ENCODE data around the gene KRTAP5-10.

Gene KRTAP5-10

GRCh38 chr11:71542879-71543777 lies 22.2 kb upstream of the KRTAP5-10 start:
- Histone ChIP-seq H3K4me3 (ENCODE audit: low read depth, low read length) (no peak overlapping the region), H3K4me1 (ENCODE audit: control insufficient read depth, insufficient read depth, low read length) (no peaks in the 10 kb centered on the region), H3K36me3 (ENCODE audit: control insufficient read depth in 2 of 2, insufficient read depth in 1 of 2, low read length in 2 of 2) (no peaks in the 10 kb centered on the region), H3K27ac (ENCODE audit: extremely low read depth, low read depth, low read length) (no peak overlapping the region), H3K9me3 (ENCODE audit: control insufficient read depth, insufficient read depth, low read depth, low read length) (no peaks in the 10 kb centered on the region)
- CTCF ChIA-PET, result no interaction called here
- no peak for TF ChIP-seq ZNF514 (tag by site-specific recombination; IDR thresholded peaks at IDR 0.05)
- POLR2A ChIA-PET, result no interaction called here

DNA sequence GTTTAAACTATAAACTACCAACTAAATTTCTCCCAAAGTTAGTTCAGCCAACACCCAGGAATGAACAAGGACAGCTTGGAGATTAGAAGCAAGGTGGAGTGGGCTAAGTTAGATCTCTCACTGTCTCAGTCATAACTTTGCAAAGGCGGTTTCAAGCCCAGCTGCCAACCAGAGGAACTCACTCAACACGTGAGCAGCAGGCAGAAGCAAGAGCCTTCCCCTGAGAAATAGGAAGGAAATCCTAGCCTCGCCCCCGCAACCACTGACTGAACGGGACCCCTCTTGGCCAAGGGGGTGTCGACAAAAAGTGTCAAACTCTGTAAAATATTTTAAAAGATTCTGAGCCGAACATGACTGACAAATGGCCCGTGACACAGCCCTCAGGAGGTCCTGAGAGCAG lies 21.5 kb upstream of the KRTAP5-10 start:
- no peak overlapping the region for H3K27ac ChIP-seq (ENCODE audit: extremely low read depth, low read depth, low read length)
- H3K9me3 ChIP-seq (ENCODE audit: control insufficient read depth, insufficient read depth, low read depth, low read length), result no peaks in the 10 kb centered on the region
- POLR2A ChIA-PET, result no interaction called here
- no peaks in the 10 kb centered on the region for H3K36me3 ChIP-seq (ENCODE audit: control insufficient read depth in 2 of 2, insufficient read depth in 1 of 2, low read length in 2 of 2)
- no peak overlapping the region for H3K4me3 ChIP-seq (ENCODE audit: low read depth, low read length)
- CTCF ChIA-PET, result no interaction called here
- TF ChIP-seq ZNF121 (tag by site-specific recombination; IDR thresholded peaks at IDR 0.05) (no peak), OVOL3 (tag by site-specific recombination; IDR thresholded peaks at IDR 0.05) (no peak), PRDM4 (tag by site-specific recombination; IDR thresholded peaks at IDR 0.05) (no peak), TRIM28 (IDR thresholded peaks at IDR 0.05; ENCODE audit: borderline replicate concordance, low read length) (no peak), PRDM1 (tag by site-specific recombination; IDR thresholded peaks at IDR 0.05) (no peak), ZNF837 (tag by site-specific recombination; IDR thresholded peaks at IDR 0.05) (no peak), ZNF239 (tag by site-specific recombination; IDR thresholded peaks at IDR 0.05) (no peak), KLF9 (tag by site-specific recombination; IDR thresholded peaks at IDR 0.05; ENCODE audit: low read depth) (no peak), ZNF391 (tag by site-specific recombination; IDR thresholded peaks at IDR 0.05; ENCODE audit: borderline replicate concordance, low read depth) (no peak)
- H3K4me1 ChIP-seq (ENCODE audit: control insufficient read depth, insufficient read depth, low read length), result no peaks in the 10 kb centered on the region

GRCh38 chr11:71544525-71545214 lies 20.7 kb upstream of the KRTAP5-10 start:
- POLR2A ChIA-PET, result no interaction called here
- Histone ChIP-seq H3K4me3 (ENCODE audit: low read depth, low read length) (no peak overlapping the region), H3K36me3 (ENCODE audit: control insufficient read depth in 2 of 2, insufficient read depth in 1 of 2, low read length in 2 of 2) (no peaks in the 10 kb centered on the region), H3K27ac (ENCODE audit: extremely low read depth, low read depth, low read length) (no peak overlapping the region), H3K4me1 (ENCODE audit: control insufficient read depth, insufficient read depth, low read length) (no peaks in the 10 kb centered on the region), H3K9me3 (ENCODE audit: control insufficient read depth, insufficient read depth, low read depth, low read length) (no peaks in the 10 kb centered on the region)
- CTCF ChIA-PET, result no interaction called here
- TF ChIP-seq ZFHX2 (tag by site-specific recombination; conservative IDR thresholded peaks at IDR 0.05) (no peak), IKZF3 (tag by site-specific recombination; IDR thresholded peaks at IDR 0.05) (no peak), ZNF513 (tag by site-specific recombination; IDR thresholded peaks at IDR 0.05) (no peak), ZSCAN5A (tag by site-specific recombination; IDR thresholded peaks at IDR 0.05) (no peak), ZNF274 (IDR thresholded peaks at IDR 0.05; ENCODE audit: low read length) (no peak), ZNF274 (tag by site-specific recombination; IDR thresholded peaks at IDR 0.05; ENCODE audit: borderline replicate concordance) (no peak), ZNF621 (tag by site-specific recombination; IDR thresholded peaks at IDR 0.05) (no peak), ZNF529 (tag by site-specific recombination; IDR thresholded peaks at IDR 0.05; ENCODE audit: insufficient replicate concordance) (no peak)
- TF ChIP-seq, protein P1, sequence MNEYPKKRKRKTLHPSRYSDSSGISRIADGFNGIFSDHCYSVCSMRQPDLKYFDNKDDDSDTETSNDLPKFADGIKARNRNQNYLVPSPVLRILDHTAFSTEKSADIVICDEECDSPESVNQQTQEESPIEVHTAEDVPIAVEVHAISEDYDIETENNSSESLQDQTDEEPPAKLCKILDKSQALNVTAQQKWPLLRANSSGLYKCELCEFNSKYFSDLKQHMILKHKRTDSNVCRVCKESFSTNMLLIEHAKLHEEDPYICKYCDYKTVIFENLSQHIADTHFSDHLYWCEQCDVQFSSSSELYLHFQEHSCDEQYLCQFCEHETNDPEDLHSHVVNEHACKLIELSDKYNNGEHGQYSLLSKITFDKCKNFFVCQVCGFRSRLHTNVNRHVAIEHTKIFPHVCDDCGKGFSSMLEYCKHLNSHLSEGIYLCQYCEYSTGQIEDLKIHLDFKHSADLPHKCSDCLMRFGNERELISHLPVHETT (tag by site-specific recombination; IDR thresholded peaks at IDR 0.05), result no peak
- TF ChIP-seq, protein P2, sequence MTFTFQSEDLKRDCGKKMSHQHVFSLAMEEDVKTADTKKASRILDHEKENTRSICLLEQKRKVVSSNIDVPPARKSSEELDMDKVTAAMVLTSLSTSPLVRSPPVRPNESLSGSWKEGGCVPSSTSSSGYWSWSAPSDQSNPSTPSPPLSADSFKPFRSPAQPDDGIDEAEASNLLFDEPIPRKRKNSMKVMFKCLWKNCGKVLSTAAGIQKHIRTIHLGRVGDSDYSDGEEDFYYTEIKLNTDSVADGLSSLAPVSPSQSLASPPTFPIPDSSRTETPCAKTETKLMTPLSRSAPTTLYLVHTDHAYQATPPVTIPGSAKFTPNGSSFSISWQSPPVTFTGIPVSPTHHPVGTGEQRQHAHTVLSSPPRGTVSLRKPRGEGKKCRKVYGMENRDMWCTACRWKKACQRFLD (tag by site-specific recombination; IDR thresholded peaks at IDR 0.05), result no peak
- TF ChIP-seq, protein P3, sequence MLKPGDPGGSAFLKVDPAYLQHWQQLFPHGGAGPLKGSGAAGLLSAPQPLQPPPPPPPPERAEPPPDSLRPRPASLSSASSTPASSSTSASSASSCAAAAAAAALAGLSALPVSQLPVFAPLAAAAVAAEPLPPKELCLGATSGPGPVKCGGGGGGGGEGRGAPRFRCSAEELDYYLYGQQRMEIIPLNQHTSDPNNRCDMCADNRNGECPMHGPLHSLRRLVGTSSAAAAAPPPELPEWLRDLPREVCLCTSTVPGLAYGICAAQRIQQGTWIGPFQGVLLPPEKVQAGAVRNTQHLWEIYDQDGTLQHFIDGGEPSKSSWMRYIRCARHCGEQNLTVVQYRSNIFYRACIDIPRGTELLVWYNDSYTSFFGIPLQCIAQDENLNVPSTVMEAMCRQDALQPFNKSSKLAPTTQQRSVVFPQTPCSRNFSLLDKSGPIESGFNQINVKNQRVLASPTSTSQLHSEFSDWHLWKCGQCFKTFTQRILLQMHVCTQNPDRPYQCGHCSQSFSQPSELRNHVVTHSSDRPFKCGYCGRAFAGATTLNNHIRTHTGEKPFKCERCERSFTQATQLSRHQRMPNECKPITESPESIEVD (tag by site-specific recombination; IDR thresholded peaks at IDR 0.05), result no peak
